HCT116 (cell line): ENCODE measurements around the gene DDAH1. TPM values are rescaled to one million over a fixed set of nuclear protein-coding genes. Genes with fewer than 3 reads are reported as not detected.

Source experiments
- ATAC-seq: fragments of 200-7000 bp; cut with Tn5 transposase; 2 replicates; pipeline ENCODE4 v1.9.1; 2020; ENCODE audit warnings: mild to moderate bottlenecking, moderate library complexity
- BruUV-seq: library from RNA; stranded (reverse); fragments of 400-500 nt; replicated peaks from 2 replicates; lab custom pipeline; 2021; lab: Mats Ljungman, UMichigan
- CTCF ChIA-PET: fragments of 300-600 bp; sonication (Branson Sonifier 250); formaldehyde crosslinking; loops from one replicate; lab custom pipeline; 2021; ENCODE audit warnings: antibody characterized with exemption; lab: Charles Lee
- POLR2A ChIA-PET: fragments of 300-600, 350-600 bp; sonication (Branson Sonifier 250); formaldehyde crosslinking; loops from one replicate; lab custom pipeline; 2021; ENCODE audit warnings: antibody characterized with exemption; lab: Charles Lee
- RAD21 ChIA-PET, 2 experiments: fragments of 300-600 bp; sonication (Branson Sonifier 250); formaldehyde crosslinking; loops; one replicate each; lab custom pipeline; 2023; ENCODE audit warnings: low total read pairs in 2 of 2; ENCODE audit not compliant: uncharacterized antibody in 2 of 2, unreplicated experiment in 2 of 2, low non-redundant PET in 1 of 2; lab: Charles Lee
- DNase-seq: peaks from one replicate; pipeline ENCODE4 v3.0.0-alpha.2; 2010; ENCODE audit warnings: low read depth, low spot score
- H2AFZ ChIP-seq: fragments of 200-600 bp; shearing (Covaris generic), sonication (generic); 2 replicates; pipeline ENCODE4 v1.6.1; 2017; ENCODE audit warnings: low read depth, mixed run types, mixed read lengths, antibody characterized with exemption, low read length; ENCODE audit not compliant: poor library complexity, severe bottlenecking
- H3K27ac ChIP-seq: 2 replicates; pipeline ENCODE4 v1.5.1; 2012; ENCODE audit warnings: low read depth, low read length
- H3K27me3 ChIP-seq: fragments of 200-600 bp; sonication (generic); 2 replicates; pipeline ENCODE4 v1.6.1; 2016; ENCODE audit warnings: mixed run types, low read length, mixed read lengths; ENCODE audit not compliant: insufficient read depth
- H3K36me3 ChIP-seq, 2 experiments: fragments of 200-500 bp in 1 of 2; fragments of 200-600 bp in 1 of 2; sonication (Bioruptor generic) in 1 of 2; sonication (generic) in 1 of 2; 2 replicates each; pipeline versions ENCODE4 v1.5.1 to v1.6.1; 2014 to 2016; ENCODE audit warnings: low read length in 2 of 2, inconsistent platforms in 1 of 2, mixed read lengths in 1 of 2, mixed run types in 1 of 2; ENCODE audit not compliant: insufficient read depth in 2 of 2, control insufficient read depth in 1 of 2
- H3K4me1 ChIP-seq, 2 experiments: fragments of 200-600 bp in 1 of 2; sonication (generic) in 1 of 2; 2 replicates each; pipeline versions ENCODE4 v1.5.1 to v1.6.1; 2012 to 2017; ENCODE audit warnings: low read length in 2 of 2, inconsistent platforms in 1 of 2, mild to moderate bottlenecking in 1 of 2, mixed read lengths in 1 of 2, mixed run types in 1 of 2, moderate library complexity in 1 of 2; ENCODE audit not compliant: insufficient read depth in 2 of 2, control insufficient read depth in 1 of 2
- H3K4me2 ChIP-seq: fragments of 200-600 bp; sonication (generic); 2 replicates; pipeline ENCODE4 v1.6.1; 2017; ENCODE audit warnings: mixed run types, low read length, mixed read lengths
- H3K4me3 ChIP-seq, 2 experiments: fragments of 200-600 bp in 1 of 2; sonication (generic) in 1 of 2; replicated peaks in 1 of 2; 2 replicates each; pipeline ENCODE4 v1.5.1; 2011 to 2016; ENCODE audit warnings: low read length in 2 of 2, control low read depth in 1 of 2, low read depth in 1 of 2, mild to moderate bottlenecking in 1 of 2, mixed read lengths in 1 of 2, mixed run types in 1 of 2
- H3K79me2 ChIP-seq: fragments of 200-600 bp; sonication (generic); 2 replicates; pipeline ENCODE4 v1.6.1; 2017; ENCODE audit warnings: mild to moderate bottlenecking, mixed run types, low read length, moderate library complexity, mixed read lengths; ENCODE audit not compliant: insufficient read depth
- H3K9ac ChIP-seq: fragments of 200-600 bp; sonication (generic); 2 replicates; pipeline ENCODE4 v1.6.1; 2016; ENCODE audit warnings: low read length, mixed read lengths
- H3K9me2 ChIP-seq: fragments of 200-600 bp; sonication (generic), shearing (Covaris generic); 2 replicates; pipeline ENCODE4 v1.6.1; 2017; ENCODE audit warnings: mixed run types, mild to moderate bottlenecking, moderate library complexity; ENCODE audit not compliant: insufficient read depth
- H3K9me3 ChIP-seq, 2 experiments: fragments of 200-500 bp in 1 of 2; fragments of 200-600 bp in 1 of 2; sonication (Bioruptor generic) in 1 of 2; sonication (generic) in 1 of 2; 2 replicates each; pipeline ENCODE4 v1.6.1; 2014 to 2017; ENCODE audit warnings: low read length in 2 of 2, mixed read lengths in 2 of 2, inconsistent platforms in 1 of 2, low read depth in 1 of 2, mild to moderate bottlenecking in 1 of 2, mixed run types in 1 of 2, moderate library complexity in 1 of 2; ENCODE audit not compliant: control insufficient read depth in 1 of 2, insufficient read depth in 1 of 2
- H4K20me1 ChIP-seq: fragments of 200-600 bp; sonication (generic), shearing (Covaris generic); 2 replicates; pipeline ENCODE4 v1.6.1; 2017; ENCODE audit warnings: mixed run types, mild to moderate bottlenecking, moderate library complexity; ENCODE audit not compliant: insufficient read depth
- CBX3 ChIP-seq: IDR thresholded peaks from 2 replicates; pipeline ENCODE4 v1.6.1; 2012; ENCODE audit warnings: low read depth
- CEBPB ChIP-seq: IDR thresholded peaks from 2 replicates; pipeline ENCODE4 v1.6.1; 2012; ENCODE audit warnings: low read depth
- EGR1 ChIP-seq: IDR thresholded peaks from 2 replicates; pipeline ENCODE4 v1.6.1; 2012; ENCODE audit warnings: low read depth
- ELF1 ChIP-seq: IDR thresholded peaks from 2 replicates; pipeline ENCODE4 v1.6.1; 2012; ENCODE audit warnings: low read depth, borderline replicate concordance
- FOSL1 ChIP-seq: IDR thresholded peaks from 2 replicates; pipeline ENCODE4 v1.6.1; 2012; ENCODE audit warnings: low read depth
- JUND ChIP-seq: IDR thresholded peaks from 2 replicates; pipeline ENCODE4 v1.6.1; 2012
- RAD21 ChIP-seq: IDR thresholded peaks from 2 replicates; pipeline ENCODE4 v1.6.1; 2012; ENCODE audit warnings: low read depth, mild to moderate bottlenecking
- SIN3A ChIP-seq: IDR thresholded peaks from 2 replicates; pipeline ENCODE4 v1.6.1; 2012; ENCODE audit warnings: low read depth
- SP1 ChIP-seq: IDR thresholded peaks from 2 replicates; pipeline ENCODE4 v1.6.1; 2012; ENCODE audit warnings: low read depth
- SRF ChIP-seq: IDR thresholded peaks from 2 replicates; pipeline ENCODE4 v1.6.1; 2012; ENCODE audit warnings: low read depth
- TCF7L2 ChIP-seq: IDR thresholded peaks from 2 replicates; pipeline ENCODE4 v1.7.0; 2011; ENCODE audit warnings: borderline replicate concordance, inconsistent platforms; ENCODE audit not compliant: insufficient read depth, insufficient read length; ENCODE audit errors: extremely low read depth
- YY1 ChIP-seq: IDR thresholded peaks from 2 replicates; pipeline ENCODE4 v1.6.1; 2011; ENCODE audit warnings: low read length, low read depth, moderate library complexity, mild to moderate bottlenecking; ENCODE audit not compliant: insufficient replicate concordance; ENCODE audit errors: extremely low read depth
- ZFX ChIP-seq: fragments of 450-650 bp; IDR thresholded peaks from 2 replicates; pipeline ENCODE4 v1.6.1; 2017
- intact Hi-C: fragments of 100-400 bp; cut with micrococcal nuclease; formaldehyde crosslinking; loops from 2 replicates; pipeline ENCODE4 v1.10.0; 2022
- total RNA-seq: library from RNA; stranded (reverse); gene quantifications from one replicate; pipeline ENCODE4 v1.2.1, GENCODE V29; 2021; ENCODE audit not compliant: unreplicated experiment
- TF ChIP-seq, protein P1 (sequence below): IDR thresholded peaks from 2 replicates; pipeline ENCODE4 v1.6.1; 2012
- TF ChIP-seq, protein P2 (sequence below), 3 experiments: fragments of 200-600 bp in 1 of 3; sonication (generic) in 1 of 3; IDR thresholded peaks in 2 of 3; conservative IDR thresholded peaks in 1 of 3; 2 replicates each; pipeline ENCODE4 v1.5.1; 2012 to 2017; ENCODE audit warnings: low read depth in 2 of 3, low read length in 2 of 3, antibody characterized with exemption in 1 of 3, borderline replicate concordance in 1 of 3, control low read depth in 1 of 3, mild to moderate bottlenecking in 1 of 3, mixed read lengths in 1 of 3, mixed run types in 1 of 3, moderate library complexity in 1 of 3; ENCODE audit not compliant: insufficient read depth in 1 of 3
- TF ChIP-seq, protein P3 (sequence below): IDR thresholded peaks from 2 replicates; pipeline ENCODE4 v1.6.1; 2012

The DDAH1 gene
- total RNA-seq, 1 experiment from 2014 or later, result 16.6 TPM

DNA sequence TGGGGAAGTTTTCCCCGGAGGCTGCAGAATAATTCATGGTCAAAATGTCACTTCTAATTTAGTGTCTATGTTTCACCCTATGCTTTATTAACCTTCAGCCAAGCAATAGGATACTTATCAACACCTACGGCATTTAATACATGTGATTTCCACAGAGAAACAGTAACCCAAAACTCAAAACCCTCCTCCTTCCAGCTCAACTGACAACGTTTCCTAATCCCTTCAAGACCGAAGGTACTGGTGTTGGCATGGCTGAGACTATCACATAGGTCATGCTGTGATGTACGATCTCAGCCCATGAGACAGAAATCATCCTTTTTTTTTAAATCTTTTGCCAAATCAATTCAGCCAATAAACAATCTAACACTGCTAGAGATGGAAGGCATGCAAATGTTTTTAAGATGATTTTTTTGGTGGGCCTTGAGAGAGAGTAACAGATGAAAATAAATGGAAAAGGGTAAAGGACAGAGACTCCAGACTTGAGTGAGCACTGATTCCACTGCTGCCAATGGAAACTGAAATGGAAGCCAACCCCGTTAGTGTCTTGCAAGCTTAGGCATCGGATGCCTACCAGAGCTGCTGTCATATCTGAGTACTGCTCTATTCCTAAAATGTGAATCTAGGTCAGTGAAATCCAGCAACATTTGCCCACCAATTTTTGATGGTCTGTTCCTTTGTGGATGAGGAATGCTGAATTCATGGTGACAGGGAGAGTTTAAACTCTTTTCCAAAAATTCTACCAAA, 125.1 kb downstream of the DDAH1 start:
- H3K9me3 ChIP-seq, result no peaks in the 10 kb centered on the region
- POLR2A ChIA-PET, result no interaction called here
- ATAC-seq, result 0 out of 2 replicates have a peak, but pooled peaks have one; percentile 4
- no peak overlapping the region for H3K9ac ChIP-seq
- BruUV-seq, result no TSS peak
- H4K20me1 ChIP-seq, result no peaks in the 10 kb centered on the region
- no peaks in the 10 kb centered on the region for H3K27me3 ChIP-seq
- RAD21 ChIA-PET, result no interaction called here
- peak overlapping the region; percentile 73 for H3K4me2 ChIP-seq
- H2AFZ ChIP-seq, result no peak overlapping the region
- no peaks in the 10 kb centered on the region for H3K36me3 ChIP-seq
- H3K4me1 ChIP-seq, result peaks cover 40 to 42% of the 10 kb centered on the region in 2 experiments
- no peak for TF ChIP-seq YY1
- TF ChIP-seq CEBPB, result no peak
- TF ChIP-seq ZFX, result no peak
- TF ChIP-seq CBX3, result no peak
- no peak for TF ChIP-seq TCF7L2
- TF ChIP-seq EGR1, result no peak
- no peaks in the 10 kb centered on the region for H3K9me2 ChIP-seq
- H3K27ac ChIP-seq, result peak overlapping the region; percentile 26; the same call in 1 of the 2 replicates
- CTCF ChIA-PET, result interaction anchor here (1.0 kb wide), 1 partner anchor 31 kb away, joined by 3 read pairs; no protein-coding TSS in a partner anchor
- H3K79me2 ChIP-seq, result no peaks in the 10 kb centered on the region
- intact Hi-C loops, result loop anchor here (10.0 kb wide), 1 partner anchor 165 kb away; no protein-coding TSS in a partner anchor
- DNase-seq, result no peak
- H3K4me3 ChIP-seq, result peak overlapping the region in 1 of 2 experiments; percentile 38; a peak in 2 of 4 replicates

DNA sequence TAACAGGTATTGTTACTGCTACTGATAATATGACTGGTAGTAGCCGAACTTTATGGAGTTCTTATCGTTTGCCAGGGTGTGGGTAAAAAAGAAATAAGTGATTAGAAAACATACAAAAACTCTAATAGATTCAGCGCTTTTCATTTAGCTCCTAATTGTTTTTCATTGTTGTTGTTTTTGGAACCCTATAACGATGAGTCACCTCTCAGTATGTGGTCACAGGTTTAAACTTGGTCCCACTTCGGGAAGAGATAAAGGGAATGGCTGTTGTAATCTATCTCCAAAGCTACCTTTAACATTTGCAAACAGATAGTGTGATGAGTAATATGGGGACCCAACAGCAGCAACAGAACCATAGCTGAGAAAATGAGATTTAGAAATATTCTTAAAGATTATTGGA, 125.9 kb downstream of the DDAH1 start:
- intact Hi-C loops, result no loop called here
- DNase-seq (peak; percentile 71), ATAC-seq (peak; percentile 79)
- Histone ChIP-seq H4K20me1 (no peaks in the 10 kb centered on the region), H3K4me3 (peak overlapping the region in 1 of 2 experiments; percentile 38; a peak in 2 of 4 replicates), H2AFZ (no peak overlapping the region), H3K9ac (no peak overlapping the region), H3K9me2 (no peaks in the 10 kb centered on the region), H3K4me1 (peaks cover 34 to 35% of the 10 kb centered on the region in 2 experiments), H3K27me3 (no peaks in the 10 kb centered on the region), H3K36me3 (no peaks in the 10 kb centered on the region), H3K79me2 (no peaks in the 10 kb centered on the region), H3K9me3 (peaks cover 0 to under 1% of the 10 kb centered on the region in 2 experiments; a peak in 1 of 4 replicates), H3K27ac (peak overlapping the region; percentile 26; the same call in 1 of the 2 replicates), H3K4me2 (peak overlapping the region; percentile 73)
- ChIA-PET CTCF (interaction anchor here (1.0 kb wide), 1 partner anchor 31 kb away, joined by 3 read pairs; no protein-coding TSS in a partner anchor), RAD21 (no interaction called here), POLR2A (interaction anchor here (0.8 to 1.1 kb wide), 2 partner anchors 8 to 290 kb away, joined by 3 read pairs; no protein-coding TSS in a partner anchor)
- TF ChIP-seq SP1 (peak; percentile 75), JUND (peak; percentile 91), SIN3A (0 out of 2 replicates have a peak, but pooled peaks have one; percentile 29), ZFX (no peak), CBX3 (peak; percentile 71; the same call in 1 of the 2 replicates), SRF (0 out of 2 replicates have a peak, but pooled peaks have one; percentile 37), TCF7L2 (peak; percentile 10), YY1 (no peak), ELF1 (no peak), FOSL1 (peak; percentile 90), RAD21 (peak; percentile 10; the same call in 1 of the 2 replicates), CEBPB (peak; percentile 85)
- TF ChIP-seq, protein P1, sequence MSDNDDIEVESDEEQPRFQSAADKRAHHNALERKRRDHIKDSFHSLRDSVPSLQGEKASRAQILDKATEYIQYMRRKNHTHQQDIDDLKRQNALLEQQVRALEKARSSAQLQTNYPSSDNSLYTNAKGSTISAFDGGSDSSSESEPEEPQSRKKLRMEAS, result peak; percentile 33; the same call in 1 of the 2 replicates
- TF ChIP-seq, protein P2, sequence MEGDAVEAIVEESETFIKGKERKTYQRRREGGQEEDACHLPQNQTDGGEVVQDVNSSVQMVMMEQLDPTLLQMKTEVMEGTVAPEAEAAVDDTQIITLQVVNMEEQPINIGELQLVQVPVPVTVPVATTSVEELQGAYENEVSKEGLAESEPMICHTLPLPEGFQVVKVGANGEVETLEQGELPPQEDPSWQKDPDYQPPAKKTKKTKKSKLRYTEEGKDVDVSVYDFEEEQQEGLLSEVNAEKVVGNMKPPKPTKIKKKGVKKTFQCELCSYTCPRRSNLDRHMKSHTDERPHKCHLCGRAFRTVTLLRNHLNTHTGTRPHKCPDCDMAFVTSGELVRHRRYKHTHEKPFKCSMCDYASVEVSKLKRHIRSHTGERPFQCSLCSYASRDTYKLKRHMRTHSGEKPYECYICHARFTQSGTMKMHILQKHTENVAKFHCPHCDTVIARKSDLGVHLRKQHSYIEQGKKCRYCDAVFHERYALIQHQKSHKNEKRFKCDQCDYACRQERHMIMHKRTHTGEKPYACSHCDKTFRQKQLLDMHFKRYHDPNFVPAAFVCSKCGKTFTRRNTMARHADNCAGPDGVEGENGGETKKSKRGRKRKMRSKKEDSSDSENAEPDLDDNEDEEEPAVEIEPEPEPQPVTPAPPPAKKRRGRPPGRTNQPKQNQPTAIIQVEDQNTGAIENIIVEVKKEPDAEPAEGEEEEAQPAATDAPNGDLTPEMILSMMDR (IDR thresholded peaks at IDR 0.05 in 2 of 3, conservative IDR thresholded peaks at IDR 0.05 in 1 of 3; ENCODE audit: borderline replicate concordance in 1 of 3, insufficient read depth in 1 of 3, low read depth in 2 of 3, low read length in 2 of 3), result no peak
- TF ChIP-seq, protein P3, sequence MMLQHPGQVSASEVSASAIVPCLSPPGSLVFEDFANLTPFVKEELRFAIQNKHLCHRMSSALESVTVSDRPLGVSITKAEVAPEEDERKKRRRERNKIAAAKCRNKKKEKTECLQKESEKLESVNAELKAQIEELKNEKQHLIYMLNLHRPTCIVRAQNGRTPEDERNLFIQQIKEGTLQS, result peak; percentile 56; the same call in 1 of the 2 replicates
- BruUV-seq, result no TSS peak
